GM19438 (cell line): ENCODE results near the gene MAPK7.

ENCODE experiments used
- ATAC-seq: cut with Tn5 transposase; IDR thresholded peaks from one replicate; pipeline ENCODE4 v1.9.1; 2021; ENCODE audit warnings: low read depth; ENCODE audit not compliant: unreplicated experiment

Gene MAPK7

DNA sequence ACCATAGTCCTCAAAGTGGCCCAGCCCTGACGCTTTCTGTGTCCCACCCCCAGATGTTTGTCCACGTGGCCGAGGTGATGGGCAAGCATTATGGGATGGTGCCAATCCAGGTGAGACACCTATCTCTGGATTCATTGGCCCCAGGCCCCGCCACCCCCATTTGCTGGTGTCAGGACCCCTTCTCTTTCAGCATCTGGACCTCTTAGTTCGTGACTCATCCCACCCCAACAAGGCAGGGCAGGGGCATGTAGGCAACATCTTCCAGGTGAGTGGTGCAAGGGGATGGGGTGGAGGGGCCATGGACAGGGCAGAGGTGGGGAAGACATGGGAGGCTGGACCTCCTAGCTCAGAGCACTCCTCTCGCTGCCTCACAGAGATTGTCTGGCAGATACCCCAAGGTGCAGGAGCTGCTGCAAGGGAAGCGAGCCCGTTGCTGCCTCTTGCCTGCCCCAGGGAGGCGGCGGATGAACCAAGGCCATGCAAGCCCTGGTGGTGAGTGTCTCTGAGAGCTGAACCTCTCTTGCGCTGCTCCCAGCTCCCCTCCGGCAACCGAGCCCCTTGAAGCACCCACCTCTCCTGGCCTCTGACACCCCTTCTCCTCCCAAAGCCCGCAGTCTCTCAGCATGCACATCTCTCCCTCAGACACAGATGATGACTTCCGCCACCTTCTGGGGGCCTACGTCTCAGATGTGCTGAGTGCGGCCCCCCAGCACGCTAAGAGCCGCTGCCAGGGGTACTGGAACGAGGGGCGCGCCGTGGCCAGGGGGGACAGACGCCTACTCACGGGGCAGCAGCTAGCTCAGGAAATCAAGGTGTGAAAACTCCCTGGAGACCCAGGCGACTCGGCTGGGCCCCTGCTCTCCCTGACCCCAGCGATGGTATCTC lies 36.3 kb downstream of the MAPK7 start:
- ATAC-seq, result no peak

DNA sequence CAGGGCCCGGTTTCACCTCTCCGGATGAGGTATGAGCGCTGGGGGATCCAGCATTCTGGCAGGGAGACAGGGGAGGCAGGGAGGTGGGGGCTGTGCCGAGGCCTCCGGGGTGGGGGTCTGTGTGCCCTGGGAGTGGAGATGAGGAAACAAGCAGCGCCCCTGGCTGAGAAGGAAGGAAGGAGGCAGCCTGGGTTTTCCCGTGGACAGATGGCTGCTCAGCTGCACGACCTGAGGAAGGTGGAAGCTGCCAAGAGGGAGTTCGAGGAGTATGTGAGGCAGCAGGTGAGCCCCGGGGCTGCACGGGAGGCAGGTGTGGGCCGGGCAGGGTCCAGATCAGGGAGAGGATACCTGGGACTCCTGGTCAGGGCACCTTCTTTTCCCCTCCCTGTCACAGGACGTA lies 37.0 kb downstream of the MAPK7 start:
- ATAC-seq, result no peak

DNA sequence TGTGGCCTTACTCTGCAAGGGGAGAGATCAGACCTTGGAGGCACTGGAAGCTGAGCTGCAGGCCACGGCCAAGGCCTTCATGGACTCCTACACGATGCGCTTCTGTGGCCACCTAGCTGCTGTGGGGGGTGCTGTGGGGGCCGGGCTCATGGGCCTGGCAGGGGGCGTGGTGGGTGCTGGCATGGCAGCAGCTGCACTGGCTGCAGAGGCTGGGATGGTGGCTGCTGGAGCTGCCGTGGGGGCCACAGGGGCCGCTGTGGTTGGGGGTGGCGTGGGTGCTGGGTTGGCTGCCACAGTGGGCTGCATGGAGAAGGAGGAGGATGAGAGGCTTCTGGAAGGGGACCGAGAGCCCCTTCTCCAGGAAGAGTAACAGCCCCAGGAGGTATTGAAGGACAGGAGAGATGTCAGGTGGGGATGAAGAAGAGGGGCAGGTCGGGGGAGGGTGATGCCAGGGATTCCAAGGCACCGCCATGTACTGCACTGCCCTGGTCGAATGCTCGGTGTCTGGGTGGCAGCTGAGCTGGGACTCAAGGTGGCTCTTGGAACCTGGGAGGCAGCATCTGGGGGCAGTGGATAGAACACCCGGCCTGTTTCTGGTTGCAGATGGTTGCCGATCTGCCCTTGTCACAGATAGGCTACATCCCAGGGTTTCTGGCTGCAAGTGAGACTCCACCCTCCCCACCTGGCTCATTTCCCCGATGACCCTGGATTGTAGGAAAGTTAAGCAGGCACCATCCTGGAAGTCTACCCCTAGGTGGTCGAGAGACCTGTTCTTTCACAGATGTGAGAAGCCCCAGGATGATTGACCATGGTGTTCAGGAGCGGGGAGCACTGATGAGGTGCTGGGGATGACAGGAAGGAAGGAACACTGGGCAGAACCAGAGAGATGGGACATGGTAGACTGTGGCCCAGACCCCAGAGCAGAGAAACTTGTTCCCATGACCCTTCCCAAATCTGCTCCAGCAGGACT lies 37.8 kb downstream of the MAPK7 start:
- ATAC-seq, result no peak

DNA sequence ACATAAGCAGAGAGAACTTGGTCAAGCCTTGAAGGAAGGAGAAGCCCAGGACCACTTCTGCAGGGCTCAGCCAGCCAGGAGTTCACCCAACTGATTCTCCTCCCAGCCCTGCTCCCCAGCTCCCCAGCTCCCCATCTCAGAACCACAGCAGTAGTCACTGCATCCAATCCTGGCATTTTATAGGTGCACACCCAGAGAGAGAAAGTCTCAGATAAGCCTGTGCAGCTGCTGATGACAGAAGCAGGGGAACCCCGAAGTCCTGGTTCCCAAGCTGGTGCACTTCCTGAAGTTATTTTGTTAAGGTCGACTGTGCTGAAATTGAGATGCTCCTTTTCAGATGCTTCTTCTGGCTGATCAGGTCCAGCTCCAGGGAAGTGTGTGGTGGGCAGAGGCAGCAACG lies 39.3 kb downstream of the MAPK7 start:
- no peak for ATAC-seq

DNA sequence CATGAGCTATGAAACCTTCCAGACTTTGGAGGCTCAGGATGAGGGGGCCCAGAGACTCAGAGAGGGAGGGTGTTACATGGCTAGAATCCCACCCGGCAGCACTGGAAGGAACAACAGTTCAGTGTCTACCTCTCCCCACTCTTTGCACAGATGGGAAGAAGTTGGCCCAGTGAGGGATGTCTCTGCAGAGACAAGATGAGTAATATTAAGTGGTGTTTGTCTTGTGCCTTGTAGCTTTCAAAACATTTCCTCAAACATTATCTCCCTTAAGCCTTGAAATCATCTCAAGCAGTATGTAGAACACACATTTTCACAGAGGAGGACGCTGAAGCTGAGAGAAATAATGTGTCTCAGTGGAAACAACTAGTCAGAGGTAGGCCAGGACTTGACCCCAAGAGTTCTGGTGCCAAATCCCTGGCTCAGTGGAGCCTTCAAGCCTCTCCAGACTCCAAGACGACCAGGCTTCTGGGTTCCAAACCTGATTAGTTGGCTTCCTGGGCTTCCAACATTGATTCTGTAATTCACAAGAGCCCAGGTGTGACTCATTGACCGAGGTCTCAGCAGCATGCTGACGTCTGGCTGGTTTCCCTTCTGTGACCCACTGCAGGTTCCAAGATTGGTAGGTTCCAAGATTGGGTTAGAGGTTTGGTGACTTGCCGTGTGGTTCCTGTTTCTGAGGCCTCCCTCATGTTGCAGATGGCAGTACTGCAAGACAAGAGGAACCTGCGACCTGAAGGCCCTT lies 40.1 kb downstream of the MAPK7 start:
- no peak for ATAC-seq

DNA sequence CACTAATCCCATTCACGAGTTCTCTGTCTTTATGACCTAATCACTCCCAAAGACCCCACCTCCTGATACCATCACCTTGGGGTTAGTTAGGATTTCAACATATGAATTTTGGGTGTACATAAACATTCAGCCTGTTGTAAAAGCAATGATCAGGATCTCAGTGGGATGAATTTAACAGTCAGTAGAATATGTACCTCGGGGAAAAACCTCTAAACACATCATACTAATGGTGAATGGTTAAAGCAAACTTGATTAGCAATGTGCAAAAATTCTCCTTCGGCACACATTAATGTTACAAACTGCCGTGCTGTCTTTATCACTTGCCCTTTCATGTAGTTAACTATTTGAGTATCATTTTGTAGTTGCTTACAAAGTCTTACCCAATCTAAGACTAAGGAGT lies 42.9 kb downstream of the MAPK7 start:
- ATAC-seq, result no peak

DNA sequence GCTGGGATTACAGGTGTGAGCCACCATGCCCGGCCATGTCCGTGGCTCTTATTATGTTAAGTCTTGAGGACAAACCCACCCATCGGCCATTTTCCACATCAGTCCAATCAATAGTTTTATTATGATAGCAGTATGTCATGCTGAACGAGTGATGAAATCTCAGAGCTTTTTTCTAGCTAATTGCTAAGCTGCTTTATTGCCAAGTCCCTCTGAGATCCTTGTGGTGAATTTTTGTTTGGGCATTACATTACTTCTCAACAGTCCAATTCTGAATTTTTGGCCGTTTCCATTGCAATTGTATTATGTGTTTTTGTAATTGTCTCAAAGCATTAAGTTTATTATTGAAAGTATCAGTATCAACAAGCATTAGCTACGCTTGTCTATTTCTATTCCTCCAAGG lies 43.6 kb downstream of the MAPK7 start:
- ATAC-seq, result no peak

DNA sequence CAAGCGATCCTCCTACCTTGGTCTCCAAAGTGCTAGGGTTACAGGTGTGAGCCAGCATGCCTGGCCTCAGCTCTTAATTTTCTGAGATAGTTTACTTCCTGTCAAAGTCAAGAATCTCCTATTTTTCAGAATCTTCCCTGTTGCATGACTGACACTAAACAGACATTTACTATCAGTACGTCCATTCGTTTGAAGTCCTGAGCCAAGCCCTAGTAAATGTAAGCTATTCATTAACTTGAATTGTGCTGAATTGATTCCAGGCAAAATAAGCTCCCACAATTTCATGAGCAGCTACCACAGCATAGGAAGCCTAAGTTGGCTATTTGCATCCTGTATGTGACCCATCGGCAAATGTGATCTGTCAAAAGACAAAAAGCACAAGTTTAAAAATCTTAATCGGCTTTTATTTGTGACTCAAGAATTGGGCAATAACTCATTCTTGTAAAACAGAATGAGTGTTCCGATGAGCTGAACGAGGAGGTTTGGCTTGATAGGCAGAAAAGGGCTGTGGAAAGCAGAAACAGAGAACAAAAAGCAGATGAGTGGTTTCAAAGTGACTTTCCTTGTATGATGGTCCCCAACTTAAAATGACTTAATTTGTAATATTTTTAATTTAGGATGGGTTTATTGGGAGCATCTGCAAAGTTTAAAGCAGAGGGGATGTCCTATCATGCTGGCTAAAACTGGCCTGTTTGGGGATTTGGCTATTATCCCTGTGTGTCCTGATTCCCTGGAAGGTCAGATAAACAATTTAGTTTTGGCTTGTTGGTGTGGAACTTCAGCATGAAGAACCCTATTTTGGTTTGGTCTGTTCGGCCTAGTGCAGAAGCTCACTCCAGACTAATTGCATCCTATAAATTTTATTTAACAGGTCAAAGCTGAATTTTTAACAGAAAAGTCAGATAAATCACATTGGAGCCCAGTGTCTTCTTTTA lies 46.9 kb downstream of the MAPK7 start:
- no peak for ATAC-seq

DNA sequence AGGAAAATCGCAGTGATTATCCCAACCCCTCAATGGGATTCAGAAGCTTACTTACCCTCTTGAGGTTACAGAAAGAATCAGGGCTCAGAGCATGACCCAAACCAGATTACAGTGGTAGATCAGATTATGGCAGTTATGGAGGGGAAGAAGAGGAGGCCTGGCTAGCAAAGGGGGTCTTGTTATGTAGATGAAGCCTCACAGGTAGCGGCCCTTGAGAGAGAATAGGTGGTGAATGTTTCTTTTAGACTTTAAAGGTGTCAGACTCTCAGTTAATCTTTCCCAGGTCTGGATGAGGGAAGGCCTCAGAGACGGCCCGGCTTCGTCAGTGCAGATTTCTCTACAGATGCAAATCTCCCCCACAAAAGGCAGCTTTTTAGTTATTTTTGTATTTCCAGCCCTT lies 48.3 kb downstream of the MAPK7 start:
- no peak for ATAC-seq

DNA sequence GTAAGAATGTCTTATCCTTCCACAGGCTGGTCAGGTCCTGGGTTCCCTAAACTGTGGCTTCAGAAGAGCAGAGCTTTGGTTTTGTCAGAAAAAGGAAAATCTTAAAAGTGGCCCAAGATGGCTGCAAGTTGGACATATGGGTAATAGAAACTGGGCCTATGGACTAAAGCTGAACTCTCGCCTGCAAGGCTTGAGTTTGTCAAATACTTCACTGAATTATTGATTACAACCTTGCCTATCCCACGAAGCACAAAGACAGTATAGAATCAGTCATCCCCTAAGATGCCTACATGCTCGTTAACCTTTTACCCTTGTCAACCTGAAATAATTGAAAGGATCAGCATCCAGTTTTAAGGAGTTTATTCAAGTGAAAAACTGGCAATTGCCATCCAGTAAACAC lies 53.4 kb downstream of the MAPK7 start:
- no peak for ATAC-seq
